GM12872 (cell line): Measurements from ENCODE around the gene PPP1R15B.

Source experiments
- TF ChIP-seq, protein P1 (sequence below): IDR thresholded peaks from 3 replicates; pipeline ENCODE4 v1.5.1; 2011; ENCODE audit warnings: low read depth, mild to moderate bottlenecking, low read length, moderate library complexity; ENCODE audit not compliant: insufficient read depth

Gene PPP1R15B

GRCh38 chr1:204448344-204448964, 36.8 kb upstream of the PPP1R15B start:
- TF ChIP-seq, protein P1, sequence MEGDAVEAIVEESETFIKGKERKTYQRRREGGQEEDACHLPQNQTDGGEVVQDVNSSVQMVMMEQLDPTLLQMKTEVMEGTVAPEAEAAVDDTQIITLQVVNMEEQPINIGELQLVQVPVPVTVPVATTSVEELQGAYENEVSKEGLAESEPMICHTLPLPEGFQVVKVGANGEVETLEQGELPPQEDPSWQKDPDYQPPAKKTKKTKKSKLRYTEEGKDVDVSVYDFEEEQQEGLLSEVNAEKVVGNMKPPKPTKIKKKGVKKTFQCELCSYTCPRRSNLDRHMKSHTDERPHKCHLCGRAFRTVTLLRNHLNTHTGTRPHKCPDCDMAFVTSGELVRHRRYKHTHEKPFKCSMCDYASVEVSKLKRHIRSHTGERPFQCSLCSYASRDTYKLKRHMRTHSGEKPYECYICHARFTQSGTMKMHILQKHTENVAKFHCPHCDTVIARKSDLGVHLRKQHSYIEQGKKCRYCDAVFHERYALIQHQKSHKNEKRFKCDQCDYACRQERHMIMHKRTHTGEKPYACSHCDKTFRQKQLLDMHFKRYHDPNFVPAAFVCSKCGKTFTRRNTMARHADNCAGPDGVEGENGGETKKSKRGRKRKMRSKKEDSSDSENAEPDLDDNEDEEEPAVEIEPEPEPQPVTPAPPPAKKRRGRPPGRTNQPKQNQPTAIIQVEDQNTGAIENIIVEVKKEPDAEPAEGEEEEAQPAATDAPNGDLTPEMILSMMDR: no peak

DNA sequence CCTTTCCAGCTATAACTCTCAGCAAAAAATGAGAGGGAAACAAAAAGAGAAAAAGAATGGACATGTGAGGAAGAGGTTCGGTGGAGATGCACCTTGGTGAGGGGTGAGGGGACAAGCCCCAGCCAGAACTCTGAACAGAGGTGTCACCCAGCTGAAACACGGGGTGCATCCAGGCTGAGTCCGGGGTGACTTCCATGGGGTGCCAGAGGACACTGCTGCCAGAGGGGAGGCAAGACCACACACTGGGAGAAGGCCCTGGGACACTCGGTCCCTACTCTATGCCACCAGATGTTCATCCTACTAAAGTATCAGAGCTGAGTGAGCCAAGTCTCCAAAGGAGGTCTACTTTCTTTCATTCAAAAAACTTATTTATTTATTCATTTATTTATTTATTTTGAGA, 36.1 kb upstream of the PPP1R15B start:
- TF ChIP-seq, protein P1: no peak

GRCh38 chr1:204447190-204447589, 35.6 kb upstream of the PPP1R15B start:
- TF ChIP-seq, protein P1: no peak

DNA sequence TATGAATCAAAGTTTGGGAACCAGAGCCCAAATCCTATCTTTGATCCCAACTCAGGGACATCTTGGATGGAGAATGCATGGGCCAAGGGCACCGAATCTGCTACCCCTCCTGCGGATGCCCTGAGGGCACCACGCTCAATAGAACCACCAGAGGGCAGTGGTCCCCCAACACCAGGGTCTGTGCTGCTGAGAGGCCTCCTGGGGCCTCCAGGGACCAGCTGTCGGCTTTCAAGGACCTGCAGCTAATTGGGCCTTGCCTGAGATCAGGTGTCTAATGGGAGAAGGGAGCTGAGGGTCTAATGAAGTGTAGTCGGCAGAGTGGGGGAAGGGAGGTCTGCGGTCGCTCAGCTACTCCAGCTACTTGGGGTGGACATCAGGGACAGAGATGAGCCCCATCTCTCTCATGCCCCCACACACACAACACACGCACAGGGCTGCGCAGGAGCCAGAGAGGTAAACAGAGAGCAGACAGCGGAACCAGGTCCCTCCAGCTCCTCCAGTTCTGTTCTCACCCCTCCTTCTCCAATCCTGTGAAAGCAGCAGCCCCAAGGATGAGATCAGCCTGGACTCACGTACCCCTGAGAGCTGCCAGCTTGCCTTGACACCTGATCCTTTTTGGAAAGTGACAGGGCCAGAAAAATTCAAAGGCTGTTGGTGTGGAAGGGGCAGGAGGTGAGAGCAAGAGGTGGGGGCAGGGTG, 34.9 kb upstream of the PPP1R15B start:
- TF ChIP-seq, protein P1: peak; percentile 85

GRCh38 chr1:204445860-204446412, 34.3 kb upstream of the PPP1R15B start:
- TF ChIP-seq, protein P1: peak; percentile 78

- TF ChIP-seq, protein P1: no peak
These were observed 32.4 kb upstream of the PPP1R15B start for GRCh38 chr1:204443871-204444581.

- TF ChIP-seq, protein P1: no peak
These were observed 31.6 kb upstream of the PPP1R15B start for GRCh38 chr1:204443260-204443619.
